GM19240 (cell line): ENCODE data around the gene CHD9.
"Not testable (repeated sequence)": the region's sequence is repeated elsewhere in the genome, so short reads cannot be mapped to it uniquely, and the experiment has no call there.

Source experiments
- DNase-seq: peaks from one replicate; pipeline ENCODE4 v3.0.0; 2011; ENCODE audit warnings: low spot score; ENCODE audit not compliant: insufficient read length

CHD9 gene, protein sequence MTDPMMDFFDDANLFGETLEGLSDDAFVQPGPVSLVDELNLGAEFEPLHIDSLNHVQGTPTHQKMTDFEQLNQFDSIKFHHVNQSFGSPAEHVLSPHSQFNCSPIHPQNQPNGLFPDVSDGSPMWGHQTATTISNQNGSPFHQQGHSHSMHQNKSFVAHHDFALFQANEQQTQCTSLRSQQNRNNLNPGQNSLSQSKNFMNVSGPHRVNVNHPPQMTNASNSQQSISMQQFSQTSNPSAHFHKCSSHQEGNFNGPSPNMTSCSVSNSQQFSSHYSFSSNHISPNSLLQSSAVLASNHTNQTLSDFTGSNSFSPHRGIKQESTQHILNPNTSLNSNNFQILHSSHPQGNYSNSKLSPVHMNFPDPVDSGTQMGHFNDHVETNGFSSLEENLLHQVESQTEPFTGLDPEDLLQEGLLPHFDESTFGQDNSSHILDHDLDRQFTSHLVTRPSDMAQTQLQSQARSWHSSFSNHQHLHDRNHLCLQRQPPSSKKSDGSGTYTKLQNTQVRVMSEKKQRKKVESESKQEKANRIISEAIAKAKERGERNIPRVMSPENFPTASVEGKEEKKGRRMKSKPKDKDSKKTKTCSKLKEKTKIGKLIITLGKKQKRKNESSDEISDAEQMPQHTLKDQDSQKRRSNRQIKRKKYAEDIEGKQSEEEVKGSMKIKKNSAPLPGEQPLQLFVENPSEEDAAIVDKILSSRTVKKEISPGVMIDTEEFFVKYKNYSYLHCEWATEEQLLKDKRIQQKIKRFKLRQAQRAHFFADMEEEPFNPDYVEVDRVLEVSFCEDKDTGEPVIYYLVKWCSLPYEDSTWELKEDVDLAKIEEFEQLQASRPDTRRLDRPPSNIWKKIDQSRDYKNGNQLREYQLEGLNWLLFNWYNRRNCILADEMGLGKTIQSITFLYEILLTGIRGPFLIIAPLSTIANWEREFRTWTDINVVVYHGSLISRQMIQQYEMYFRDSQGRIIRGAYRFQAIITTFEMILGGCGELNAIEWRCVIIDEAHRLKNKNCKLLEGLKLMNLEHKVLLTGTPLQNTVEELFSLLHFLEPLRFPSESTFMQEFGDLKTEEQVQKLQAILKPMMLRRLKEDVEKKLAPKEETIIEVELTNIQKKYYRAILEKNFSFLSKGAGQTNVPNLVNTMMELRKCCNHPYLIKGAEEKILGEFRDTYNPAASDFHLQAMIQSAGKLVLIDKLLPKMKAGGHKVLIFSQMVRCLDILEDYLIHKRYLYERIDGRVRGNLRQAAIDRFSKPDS (N-terminal part only)

DNA sequence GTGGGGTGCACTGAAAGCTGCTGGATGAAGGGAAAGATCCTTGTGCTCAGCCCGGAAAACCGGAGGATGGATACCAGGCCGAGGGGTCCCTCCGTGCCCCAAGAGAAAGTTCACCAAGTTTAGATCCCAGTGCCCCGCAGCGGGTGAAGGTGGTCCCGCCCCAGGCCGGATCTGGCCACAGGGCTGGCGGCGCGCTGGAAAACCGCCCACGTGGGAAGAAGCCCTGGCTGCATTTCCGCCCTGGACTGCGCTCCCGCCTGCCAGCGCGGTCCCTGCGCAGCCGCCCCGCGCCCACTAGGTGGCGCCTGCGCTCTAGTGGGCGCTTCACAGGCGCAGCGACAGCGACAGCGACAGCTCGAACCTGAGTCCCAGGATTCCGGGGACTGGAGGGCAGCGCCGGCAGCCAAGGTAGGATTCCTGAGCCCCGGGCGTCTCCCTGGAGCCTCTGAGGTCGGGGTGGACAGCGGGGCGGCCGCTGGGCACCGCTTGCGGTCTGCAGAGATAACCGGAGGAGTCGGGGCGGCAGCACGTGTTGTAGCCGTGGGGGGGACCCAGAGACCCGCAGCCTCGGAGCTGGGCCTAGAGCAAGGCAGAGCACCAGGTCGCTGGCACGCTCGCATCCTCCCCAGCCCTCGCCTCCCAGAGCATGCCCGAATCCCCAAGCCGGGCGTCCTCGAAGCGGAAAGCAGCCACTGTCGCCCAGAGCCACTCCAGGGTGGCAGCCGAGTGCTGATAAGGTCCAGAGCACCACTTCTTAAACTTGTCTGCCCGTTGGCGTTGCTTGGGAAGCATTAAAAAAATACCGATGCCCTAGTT, at the start of gene CHD9:
Gene CHD9 (plus strand): TSS at position 322 of the 816 bp plus-strand sequence. CDS start 101,099 bp downstream, outside the sequence.
- DNase-seq, result peak; percentile 71

DNA sequence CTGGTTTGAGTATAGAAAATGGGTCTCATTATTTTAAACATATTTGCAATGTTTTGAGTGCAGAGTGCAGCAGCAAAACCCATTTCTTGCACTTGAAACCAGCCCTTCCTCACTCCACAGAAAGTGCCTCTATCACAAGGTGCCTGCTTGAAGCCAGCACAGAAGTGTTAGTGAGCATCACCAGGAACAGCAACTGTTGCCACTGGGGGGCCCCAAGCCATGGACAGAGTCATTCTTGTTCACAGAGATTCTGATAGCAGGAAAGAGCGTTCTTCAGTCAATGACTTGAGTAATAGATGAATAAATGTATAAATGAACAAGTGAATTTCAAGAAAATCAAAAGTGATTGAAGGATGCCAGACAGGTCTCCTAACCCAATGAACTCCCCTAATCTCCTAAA, 47.7 kb upstream of the CHD9 start:
- DNase-seq, result no peak

DNA sequence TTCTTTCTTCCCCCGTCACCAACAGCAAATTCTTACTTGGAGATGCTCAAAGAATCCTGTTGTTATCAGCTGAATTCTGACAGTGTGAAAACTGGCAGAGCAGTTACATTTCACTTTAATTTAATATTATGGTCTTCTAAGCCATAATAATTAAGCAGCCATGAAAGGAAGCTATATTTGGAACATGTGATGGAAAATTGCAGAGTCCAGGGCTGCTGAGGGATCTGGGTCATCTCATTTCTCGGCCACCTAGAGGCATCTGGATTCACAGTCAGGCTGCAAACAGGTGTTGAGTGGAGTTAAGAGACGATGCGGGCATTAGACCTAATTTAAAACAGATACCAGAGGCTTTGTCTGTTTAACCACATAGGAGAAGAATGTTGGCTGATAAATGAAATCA, 40.5 kb upstream of the CHD9 start:
- DNase-seq, result no peak

DNA sequence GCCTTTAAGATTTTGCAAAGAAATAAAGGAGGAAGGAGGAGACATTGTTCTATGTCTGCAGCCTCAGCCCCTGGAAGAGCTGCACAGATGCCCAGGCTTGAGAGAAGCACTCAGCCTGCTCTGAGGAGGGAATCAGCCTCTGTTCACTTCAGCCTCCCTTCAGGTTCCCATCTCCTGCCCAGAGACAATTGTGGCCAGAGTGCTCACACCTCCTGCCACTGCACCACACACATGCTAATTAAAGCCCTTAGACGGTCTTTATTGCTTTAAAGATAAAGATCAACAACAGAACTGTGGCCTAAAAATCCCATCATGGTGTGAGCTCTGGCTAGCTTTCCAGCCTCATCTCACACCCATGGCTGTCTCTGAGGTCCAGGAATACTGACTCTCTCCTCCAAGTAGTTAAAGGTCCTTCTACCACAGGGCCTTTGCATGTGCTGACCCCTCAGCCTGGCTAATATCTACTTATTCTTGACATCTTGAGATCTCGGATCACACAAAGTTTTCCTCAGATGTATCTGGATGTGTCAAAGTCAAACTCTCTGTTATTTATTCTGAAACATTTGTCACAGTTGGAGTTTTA, 35.9 kb upstream of the CHD9 start:
- no peak for DNase-seq

DNA sequence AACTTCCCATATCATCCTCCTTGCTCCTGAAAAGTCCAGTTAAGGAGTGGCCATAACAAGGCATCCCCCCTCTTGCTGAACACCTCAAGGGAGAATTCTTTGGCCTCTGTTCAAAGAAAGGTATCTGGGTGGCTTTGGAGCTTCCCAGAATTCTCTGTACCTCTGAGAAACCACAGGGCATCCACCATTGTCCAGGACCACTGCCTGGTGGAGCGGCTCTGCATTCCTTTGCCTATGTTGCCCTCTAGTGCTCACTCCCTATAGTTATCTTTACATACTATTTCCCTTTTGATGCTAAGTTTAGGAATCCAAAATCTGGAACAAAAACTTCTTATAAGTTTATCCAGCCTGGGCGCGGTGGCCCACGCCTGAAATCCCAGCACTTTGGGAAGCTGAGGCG, 32.4 kb upstream of the CHD9 start:
- DNase-seq, result peak; percentile 17

DNA sequence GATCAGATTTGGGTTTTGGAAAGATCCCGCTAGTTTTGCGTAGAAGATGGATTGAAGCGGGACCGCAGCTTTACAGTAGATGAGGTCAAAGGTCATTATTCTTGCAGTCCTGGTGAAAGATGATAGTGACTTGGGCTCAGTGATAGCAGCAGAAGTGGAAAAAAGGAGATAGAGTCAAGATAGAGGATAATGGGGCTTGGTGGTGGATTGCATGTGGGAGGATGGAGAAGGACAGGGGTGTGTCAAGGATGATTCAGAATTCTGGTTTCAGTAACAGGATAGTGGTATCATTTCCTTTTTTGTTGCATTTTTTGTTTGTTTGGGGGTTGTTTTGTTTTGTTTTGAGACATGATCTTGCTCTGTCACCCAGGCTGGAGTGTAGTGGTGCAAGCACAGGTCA, 30.7 kb upstream of the CHD9 start:
- DNase-seq, result no peak

DNA sequence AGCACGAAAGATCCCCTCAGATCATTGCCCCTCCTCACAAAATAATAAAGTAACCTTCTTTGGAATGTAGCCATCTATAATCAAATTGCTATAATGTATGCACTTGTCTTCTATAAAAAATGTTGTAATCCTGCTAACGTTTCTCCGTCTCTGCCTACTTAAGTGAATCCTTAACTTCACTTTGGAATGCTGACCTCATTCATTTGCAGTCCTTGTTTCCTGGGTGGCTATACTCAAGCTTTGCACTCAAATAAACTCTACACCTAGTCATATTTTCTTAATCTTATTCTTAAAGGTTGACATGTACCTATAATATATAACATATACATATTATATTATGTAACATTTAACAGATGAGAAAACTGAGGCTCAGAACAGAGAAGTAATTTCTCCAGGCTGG, 24.8 kb upstream of the CHD9 start:
- no peak for DNase-seq

DNA sequence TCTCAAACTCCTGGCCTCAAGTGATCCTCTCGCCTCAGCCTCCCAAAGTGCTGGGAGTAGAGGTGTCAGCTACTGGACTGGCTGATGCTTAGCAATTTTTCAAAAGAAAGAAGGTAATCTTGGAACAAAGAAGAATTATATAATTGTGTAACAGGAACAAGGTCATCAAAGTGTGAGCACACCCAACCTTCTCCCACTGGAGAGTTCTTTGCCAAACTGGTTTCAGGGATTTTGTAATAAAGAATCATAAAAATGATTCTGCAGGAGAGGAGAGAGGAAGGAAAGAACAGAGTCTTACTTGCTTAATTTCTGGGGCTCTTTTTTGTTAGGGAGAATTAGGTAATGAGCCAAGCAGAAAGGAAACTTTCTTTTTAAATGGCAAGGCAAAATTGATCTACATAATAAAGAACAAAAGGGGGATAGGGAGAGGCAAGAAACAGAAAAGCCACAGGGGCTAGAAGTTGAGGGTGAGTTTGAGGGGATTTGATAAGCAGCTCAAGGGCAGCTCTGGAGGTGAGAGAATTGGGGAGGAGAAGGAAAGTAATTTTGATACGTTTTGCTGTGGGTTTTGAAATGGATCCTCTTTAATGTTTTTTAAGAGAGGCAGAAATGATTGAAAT, 23.4 kb upstream of the CHD9 start:
- DNase-seq, result no peak

DNA sequence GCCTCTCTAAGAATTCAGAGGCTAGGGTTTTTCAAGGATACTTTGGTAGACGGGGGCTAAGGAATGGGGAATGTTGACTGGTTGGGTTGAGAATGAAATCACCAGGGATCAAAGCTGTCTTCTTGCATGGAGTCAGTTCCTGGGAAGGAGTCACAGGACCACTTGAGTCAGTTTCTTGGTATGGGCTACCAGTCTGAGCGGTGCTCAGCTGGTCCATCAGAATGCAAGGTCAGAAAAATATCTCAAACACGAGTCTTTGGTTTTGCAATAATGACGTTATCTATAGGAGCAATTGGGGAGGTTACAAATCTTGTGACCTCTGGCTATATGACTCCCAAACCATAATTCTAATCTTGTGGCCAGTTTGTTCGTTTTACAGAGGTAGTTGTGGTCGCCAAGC, 20.5 kb upstream of the CHD9 start:
- no peak for DNase-seq

DNA sequence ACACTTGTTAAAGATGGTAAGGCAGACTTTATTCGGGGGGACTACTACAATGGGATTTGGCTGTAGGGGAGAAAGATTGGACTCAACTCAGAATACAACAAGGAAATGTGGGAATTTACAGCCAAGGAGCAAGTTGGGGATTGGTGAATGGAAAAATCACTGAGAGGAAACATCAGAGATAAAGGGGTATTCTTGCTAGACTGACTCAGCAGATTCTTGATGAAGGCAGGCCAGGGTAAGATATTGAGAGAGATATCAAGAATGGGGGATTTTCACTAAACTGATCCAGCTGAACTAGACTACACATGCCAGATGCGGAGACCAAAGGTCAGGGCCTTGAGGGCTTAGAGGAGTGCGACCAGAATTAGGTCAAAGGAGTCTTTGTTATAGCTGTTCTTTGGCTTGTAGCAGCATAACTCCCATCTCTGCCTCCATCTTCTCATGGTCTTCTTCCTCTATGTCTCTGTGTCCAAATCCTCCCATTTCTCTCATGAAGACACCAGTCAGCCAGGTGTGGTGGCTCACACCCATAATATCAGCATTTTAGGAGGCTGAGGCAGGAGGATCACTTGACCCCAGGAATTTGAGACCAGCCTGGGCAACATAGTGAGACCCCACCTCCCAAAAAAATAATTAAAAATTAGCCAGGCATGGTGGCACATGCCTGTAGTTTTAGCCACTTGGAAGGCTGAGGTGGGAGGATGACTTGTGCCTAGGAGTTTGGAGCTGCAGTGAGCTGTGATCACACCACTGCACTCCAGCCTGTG, 19.4 kb upstream of the CHD9 start:
- no peak for DNase-seq

DNA sequence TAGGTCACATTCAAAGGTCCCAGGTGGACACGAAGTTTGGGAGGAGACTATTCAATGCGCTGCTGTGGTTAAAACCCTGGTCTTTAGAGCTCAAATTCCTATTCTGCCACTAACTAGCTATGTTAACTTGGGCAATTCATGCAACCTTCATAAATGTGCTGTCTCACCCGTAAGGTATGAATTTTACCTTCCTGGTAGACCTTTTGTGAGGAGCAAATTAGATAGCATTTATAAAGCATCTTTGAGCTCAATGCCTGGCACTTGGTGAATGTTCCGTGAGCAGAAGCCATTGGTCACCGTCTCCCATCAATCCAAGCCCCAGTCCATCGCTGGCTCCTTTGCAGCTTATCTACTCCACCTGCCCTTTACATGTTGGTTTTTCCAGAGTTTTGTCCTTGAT, 18.7 kb upstream of the CHD9 start:
- DNase-seq, result no peak

DNA sequence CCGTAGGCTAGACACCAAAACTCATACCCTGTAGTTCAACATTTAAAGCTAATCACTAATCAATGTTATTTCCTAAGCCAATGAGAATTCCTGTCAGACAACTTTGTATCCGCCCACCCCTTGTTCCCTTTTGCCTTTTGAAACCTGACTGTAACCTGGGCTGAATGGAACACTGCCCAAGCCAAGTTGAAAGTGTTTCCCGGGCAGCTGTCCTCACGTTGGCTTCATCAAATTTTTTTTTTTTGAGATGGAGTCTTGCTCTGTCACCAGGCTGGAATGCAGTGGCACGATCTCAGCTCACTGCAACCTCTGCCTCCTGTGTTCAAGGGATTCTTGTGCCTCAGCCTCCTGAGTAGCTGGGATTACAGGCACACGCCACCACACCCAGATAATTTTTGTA, 18.1 kb upstream of the CHD9 start:
- not testable (repeated sequence) for DNase-seq

DNA sequence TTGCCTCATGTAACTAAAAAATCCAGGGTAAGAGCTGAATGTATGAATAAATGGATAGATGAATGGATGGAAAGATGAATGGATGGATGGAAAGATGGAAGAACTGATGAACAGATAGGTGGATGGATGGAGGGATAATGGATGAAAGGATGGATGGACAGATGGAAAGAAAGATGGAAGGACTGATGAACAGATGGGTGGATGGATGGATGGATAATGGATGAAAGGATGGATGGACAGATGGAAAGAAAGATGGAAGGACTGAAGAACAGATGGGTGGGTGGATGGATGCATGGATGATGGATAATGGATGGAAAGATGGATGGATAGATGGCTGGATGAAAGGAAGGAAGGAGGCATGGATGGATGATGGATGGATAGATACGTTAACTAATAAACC, 14.0 kb upstream of the CHD9 start:
- DNase-seq, result no peak

DNA sequence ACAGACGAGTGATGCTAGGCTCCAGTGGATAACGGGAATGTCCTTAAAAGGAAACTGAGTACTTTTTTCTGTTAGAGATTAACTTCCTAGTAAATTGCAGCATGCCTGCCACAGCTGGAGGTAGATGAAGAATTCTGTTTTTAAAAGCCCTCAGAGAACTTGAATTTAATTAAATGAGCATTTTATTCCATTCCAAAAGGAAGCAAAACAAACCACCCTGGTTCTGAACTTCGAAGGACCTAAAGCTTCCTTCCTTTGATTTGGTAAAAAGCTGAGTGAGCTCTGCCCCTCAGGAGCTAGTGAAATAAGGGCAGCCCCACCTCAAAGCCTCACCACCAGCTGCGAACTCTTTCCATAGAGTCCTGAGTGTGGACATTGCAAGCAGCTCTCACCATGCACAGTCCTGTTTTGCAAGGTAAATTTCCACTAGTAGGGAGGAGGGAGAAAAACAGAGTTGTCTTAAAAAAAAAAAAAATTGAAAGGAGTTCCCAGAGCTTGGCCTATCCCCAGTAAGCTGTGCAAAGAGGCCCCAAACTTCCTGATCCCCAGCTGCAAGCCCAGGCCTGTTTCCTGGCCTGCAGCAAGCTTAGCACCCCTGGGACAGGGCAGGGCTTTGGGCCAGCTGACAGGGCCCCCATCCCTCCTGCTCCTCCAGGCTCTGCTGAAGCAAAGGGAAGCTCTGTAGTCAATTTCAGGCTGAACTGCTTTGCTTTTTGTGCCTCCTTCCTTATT, 13.3 kb upstream of the CHD9 start:
- no peak for DNase-seq

DNA sequence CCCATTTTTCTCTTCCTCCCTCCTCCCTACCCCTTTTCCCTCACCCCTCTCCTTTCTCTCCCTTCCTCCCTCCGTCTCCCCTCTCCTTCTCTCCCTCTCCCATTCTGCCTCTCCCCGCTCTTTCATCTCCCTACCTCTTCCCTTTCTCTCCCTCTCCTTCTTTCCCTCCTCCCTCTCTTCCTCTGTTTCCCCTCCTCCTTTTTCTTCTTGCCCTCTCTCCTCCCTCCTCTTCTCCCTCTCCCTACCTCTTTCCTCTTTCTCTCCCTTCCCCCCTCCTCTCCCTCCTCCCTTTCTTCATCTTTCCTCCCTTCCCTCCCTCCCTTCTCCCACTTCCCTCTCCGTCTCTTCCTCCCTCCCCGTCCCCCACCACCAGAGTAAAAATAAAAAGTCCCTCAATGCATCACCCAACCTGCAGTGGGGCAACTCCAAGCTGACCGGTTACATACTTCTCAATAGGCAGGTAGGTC, 12.5 kb upstream of the CHD9 start:
- DNase-seq, result no peak

DNA sequence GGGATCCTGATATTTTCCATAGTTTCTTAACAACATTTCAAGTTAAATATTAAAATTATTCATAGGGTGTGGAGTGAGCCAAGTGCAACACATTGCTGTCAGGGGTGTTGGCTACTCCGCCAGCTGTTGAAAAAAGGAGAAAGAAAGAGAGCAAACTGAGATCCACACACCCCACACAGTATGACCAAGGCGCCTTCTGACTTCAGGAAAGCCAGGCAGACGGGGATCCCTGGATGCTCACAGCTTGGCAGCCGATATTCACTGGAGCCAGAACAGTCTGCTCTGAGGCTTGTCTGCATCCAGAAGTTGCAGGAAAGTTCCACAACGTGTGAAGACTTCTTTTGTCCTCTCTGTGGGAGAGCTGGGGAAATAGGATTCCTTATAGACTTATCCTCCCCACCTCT, 11.4 kb upstream of the CHD9 start:
- no peak for DNase-seq

DNA sequence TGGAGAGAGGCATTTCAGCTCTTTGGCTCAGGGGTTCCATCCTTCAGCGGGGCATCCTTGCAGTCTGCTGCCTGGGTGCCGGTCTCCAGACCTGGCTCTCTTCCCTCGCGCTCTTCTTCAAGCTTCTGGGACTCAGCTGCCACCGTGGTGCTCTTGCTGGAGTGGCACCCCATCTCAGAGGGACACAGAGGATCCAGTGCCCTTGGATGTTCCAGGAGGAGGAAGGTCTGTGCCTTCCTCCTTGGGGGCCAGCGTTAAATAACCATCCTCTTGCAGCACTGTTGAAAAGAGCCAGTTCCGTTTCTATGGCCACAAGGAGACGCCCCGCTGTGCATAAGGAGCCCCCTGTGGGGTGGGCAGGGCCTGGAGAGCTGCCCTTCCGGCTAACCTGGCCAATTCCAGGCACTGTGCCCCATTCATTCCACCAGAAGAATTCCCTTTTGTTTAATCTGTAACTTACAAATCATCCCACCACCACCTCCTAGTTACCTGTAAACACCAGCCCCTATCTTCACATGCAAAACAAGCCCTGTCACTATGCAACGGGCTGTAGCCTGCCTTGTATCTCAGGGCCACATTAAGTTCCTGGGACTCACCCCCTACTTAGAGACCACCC, 10.7 kb upstream of the CHD9 start:
- no peak for DNase-seq
